Measurements from ENCODE around the gene RBBP8NL. TPM values are rescaled to one million over a fixed set of nuclear protein-coding genes. Genes with fewer than 3 reads are reported as not detected.

RBBP8NL gene
- total RNA-seq, 1 experiment from 2014 or later: 14.0 TPM

- POLR2A ChIA-PET (ENCODE audit: unreplicated experiment): interaction anchor here (0.7 to 2.1 kb wide), 3 partner anchors 10 to 18 kb away, joined by 6 to 10 read pairs (median 9); no protein-coding TSS in a partner anchor
- intact Hi-C loops (cut with micrococcal nuclease; ENCODE audit: unreplicated experiment): loop anchor here (5.0 kb wide), 1 partner anchor 424 kb away; no protein-coding TSS in a partner anchor
- peak in 1 of 2 experiments; percentile 80 for DNase-seq
Observed at GRCh38 chr20:62368392-62368975, 58.9 kb downstream of the RBBP8NL start.

GRCh38 chr20:62367633-62368391 lies 59.5 kb downstream of the RBBP8NL start:
- intact Hi-C loops (cut with micrococcal nuclease; ENCODE audit: unreplicated experiment): loop anchor here (2.0 to 5.0 kb wide), 2 partner anchors 129 to 424 kb away; partner anchors contain the start of gene OSBPL2
- 0 out of 2 replicates have a peak, but pooled peaks cover 5% of the 10 kb centered on the region for H3K36me3 ChIP-seq (ENCODE audit: low read depth)
- no TSS peak for BruUV-seq (replicated peaks)

More at GRCh38 chr20:62368392-62368975, 58.9 kb downstream of the RBBP8NL start:
- Histone ChIP-seq H4K20me1 (ENCODE audit: insufficient read depth) (peaks cover 11% of the 10 kb centered on the region; the same call in 1 of the 2 replicates), H3F3A (ENCODE audit: insufficient read depth, low read depth) (peaks cover 40% of the 10 kb centered on the region), H3K9me3 (ENCODE audit: insufficient read depth, low read depth) (no peaks in the 10 kb centered on the region), H3K4me3 (peak overlapping the region; percentile 58), H3K36me3 (ENCODE audit: low read depth) (0 out of 2 replicates have a peak, but pooled peaks cover 5% of the 10 kb centered on the region), H3K27ac (no peak overlapping the region), H3K9me2 (ENCODE audit: insufficient read depth) (no peaks in the 10 kb centered on the region), H3K4me1 (replicated peaks; ENCODE audit: insufficient read depth) (peaks cover 51% of the 10 kb centered on the region), H3K4me2 (peak overlapping the region; percentile 99), H2AFZ (no peak overlapping the region), H3K27me3 (ENCODE audit: insufficient read depth, low read depth) (no peaks in the 10 kb centered on the region), H3K79me2 (ENCODE audit: low read depth) (peaks cover 37% of the 10 kb centered on the region)
- CTCF ChIA-PET: interaction anchor here (0.6 to 1.3 kb wide), 5 partner anchors 14 to 423 kb away, joined by 4 to 11 read pairs (median 5); partner anchors contain the start of gene RPS21
- no TSS peak for BruUV-seq (replicated peaks)
- TF ChIP-seq CTCF (conservative IDR thresholded peaks at IDR 0.05) (peak; percentile 43; the same call in 1 of the 2 replicates), EZH2 (IDR thresholded peaks at IDR 0.05; ENCODE audit: low read depth) (no peak)

More at GRCh38 chr20:62367633-62368391, 59.5 kb downstream of the RBBP8NL start:
- Histone ChIP-seq H3K79me2 (ENCODE audit: low read depth) (peaks cover 43% of the 10 kb centered on the region), H4K20me1 (ENCODE audit: insufficient read depth) (peaks cover 11% of the 10 kb centered on the region; the same call in 1 of the 2 replicates), H3K4me2 (peak overlapping the region; percentile 99), H3K27ac (no peak overlapping the region), H2AFZ (no peak overlapping the region), H3K4me3 (peak overlapping the region; percentile 58), H3K4me1 (replicated peaks; ENCODE audit: insufficient read depth) (peaks cover 58% of the 10 kb centered on the region), H3K9me2 (ENCODE audit: insufficient read depth) (no peaks in the 10 kb centered on the region), H3K27me3 (ENCODE audit: insufficient read depth, low read depth) (no peaks in the 10 kb centered on the region), H3K9me3 (ENCODE audit: insufficient read depth, low read depth) (no peaks in the 10 kb centered on the region), H3F3A (ENCODE audit: insufficient read depth, low read depth) (peaks cover 47% of the 10 kb centered on the region)
- ChIA-PET CTCF (interaction anchor here (0.7 to 1.0 kb wide), 3 partner anchors 15 to 424 kb away, joined by 4 to 11 read pairs (median 5); no protein-coding TSS in a partner anchor), POLR2A (ENCODE audit: unreplicated experiment) (interaction anchor here (0.6 to 2.1 kb wide), 4 partner anchors 9 to 129 kb away, joined by 3 to 10 read pairs (median 8); no protein-coding TSS in a partner anchor)
- TF ChIP-seq CTCF (conservative IDR thresholded peaks at IDR 0.05): no peak
- TF ChIP-seq EZH2 (IDR thresholded peaks at IDR 0.05; ENCODE audit: low read depth): no peak
- peak; percentile 58 to 69 for DNase-seq

All from PC-9 (cell line).